ENCODE data around the gene SMG7. TPM values are rescaled to one million over a fixed set of nuclear protein-coding genes. Genes with fewer than 3 reads are reported as not detected.

SMG7 gene
- total and polyA plus RNA-seq, 10 of the 15 experiments (the other 5 are each of a cell fraction or from before 2014, with no cell fraction given) = 9.5 to 65.4 (median 42.7) TPM

DNA sequence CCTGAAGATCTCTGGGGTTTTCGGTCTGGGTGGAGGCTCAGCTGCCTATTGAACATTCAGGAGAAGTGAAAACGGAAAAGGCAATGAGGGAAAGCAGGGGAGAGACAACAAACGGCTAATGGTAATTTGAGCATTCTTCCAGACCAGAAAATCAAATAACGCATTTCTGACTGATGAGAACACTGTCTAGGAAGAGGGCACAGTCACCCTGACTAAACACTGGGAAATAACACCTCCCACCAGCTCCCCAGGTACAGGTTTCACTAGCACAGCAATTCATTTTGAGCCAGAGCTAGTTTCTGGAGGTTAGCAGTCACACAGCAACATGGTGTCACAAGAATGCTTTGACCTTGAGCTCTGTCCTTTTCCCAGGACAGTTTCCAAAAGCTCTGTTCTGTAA is 96.8 kb downstream of the SMG7 start:
- Histone ChIP-seq H4K20me1 (ENCODE audit: control insufficient read depth, insufficient read depth) (no peaks in the 10 kb centered on the region), H3K4me3 (no peak overlapping the region), H3K4me1 (ENCODE audit: control insufficient read depth, insufficient read depth, low read length) (peaks cover 9% of the 10 kb centered on the region), H3K9me3 (replicated peaks; ENCODE audit: control insufficient read depth, insufficient read depth, low read length) (no peaks in the 10 kb centered on the region), H2AFZ (ENCODE audit: control insufficient read depth, low read depth, low read length) (no peak overlapping the region), H3K79me2 (ENCODE audit: control insufficient read depth, insufficient read depth, low read length) (no peaks in the 10 kb centered on the region), H3K4me2 (ENCODE audit: control insufficient read depth, insufficient read depth) (no peak overlapping the region), H3K36me3 (ENCODE audit: control insufficient read depth in 2 of 2, insufficient read depth in 2 of 2, low read length in 1 of 2) (peaks cover 0 to 41% of the 10 kb centered on the region in 2 experiments; a peak in 2 of 4 replicates), H3K27ac (ENCODE audit: control insufficient read depth, insufficient read depth) (no peak overlapping the region), H3K9ac (ENCODE audit: control insufficient read depth, insufficient read depth, low read length) (no peak overlapping the region), H3K27me3 (replicated peaks in 1 of 2; ENCODE audit: control insufficient read depth in 2 of 2, insufficient read depth in 2 of 2, low read length in 1 of 2) (no peaks in the 10 kb centered on the region)
- ChIA-PET SMC1A (ENCODE audit: uncharacterized antibody, unreplicated experiment) (interaction anchor here (1.1 to 5.1 kb wide), 10 partner anchors 11 to 115 kb away, joined by 3 to 37 read pairs (median 4); partner anchors contain the start of gene NCF2), CTCF (interaction anchor here (0.9 to 1.7 kb wide), 4 partner anchors 11 to 106 kb away, joined by 3 to 7 read pairs (median 3); no protein-coding TSS in a partner anchor), RAD21 (ENCODE audit: unreplicated experiment) (interaction anchor here (0.5 to 2.9 kb wide), 4 partner anchors 10 to 295 kb away, joined by 3 to 10 read pairs (median 6); no protein-coding TSS in a partner anchor), POLR2A (interaction anchor here (1.0 to 1.8 kb wide), 4 partner anchors 9 to 44 kb away, joined by 3 to 7 read pairs (median 4); no protein-coding TSS in a partner anchor)
- TF ChIP-seq, protein P1, sequence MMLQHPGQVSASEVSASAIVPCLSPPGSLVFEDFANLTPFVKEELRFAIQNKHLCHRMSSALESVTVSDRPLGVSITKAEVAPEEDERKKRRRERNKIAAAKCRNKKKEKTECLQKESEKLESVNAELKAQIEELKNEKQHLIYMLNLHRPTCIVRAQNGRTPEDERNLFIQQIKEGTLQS (IDR thresholded peaks at IDR 0.05; ENCODE audit: borderline replicate concordance, extremely low read depth, low read depth, low read length) = no peak
- TF ChIP-seq SUZ12 (IDR thresholded peaks at IDR 0.05; ENCODE audit: unreplicated experiment) (no peak), GATAD2B (conservative IDR thresholded peaks at IDR 0.05; ENCODE audit: low read depth) (no peak), CREM (IDR thresholded peaks at IDR 0.05; ENCODE audit: low read depth) (no peak), NRF1 (conservative IDR thresholded peaks at IDR 0.05; ENCODE audit: low read depth, low read length) (no peak), NBN (IDR thresholded peaks at IDR 0.05) (no peak), MEF2A (IDR thresholded peaks at IDR 0.05; ENCODE audit: insufficient read depth, low read depth, low read length) (no peak)
- TF ChIP-seq, protein P2, sequence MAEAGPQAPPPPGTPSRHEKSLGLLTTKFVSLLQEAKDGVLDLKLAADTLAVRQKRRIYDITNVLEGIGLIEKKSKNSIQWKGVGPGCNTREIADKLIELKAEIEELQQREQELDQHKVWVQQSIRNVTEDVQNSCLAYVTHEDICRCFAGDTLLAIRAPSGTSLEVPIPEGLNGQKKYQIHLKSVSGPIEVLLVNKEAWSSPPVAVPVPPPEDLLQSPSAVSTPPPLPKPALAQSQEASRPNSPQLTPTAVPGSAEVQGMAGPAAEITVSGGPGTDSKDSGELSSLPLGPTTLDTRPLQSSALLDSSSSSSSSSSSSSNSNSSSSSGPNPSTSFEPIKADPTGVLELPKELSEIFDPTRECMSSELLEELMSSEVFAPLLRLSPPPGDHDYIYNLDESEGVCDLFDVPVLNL (IDR thresholded peaks at IDR 0.05; ENCODE audit: low read depth, low read length) = no peak
- DNase-seq (ENCODE audit: low read depth, low spot score) = no peak
- 95% methylated on average over 4 of the region's 4 CpGs for WGBS (ENCODE audit: insufficient coverage, insufficient replicate concordance, low lambda C conversion rate, missing lambda C conversion rate)
- ATAC-seq = no peak
- intact Hi-C loops (cut with micrococcal nuclease; ENCODE audit: unreplicated experiment) (no loop called here), in situ Hi-C loops (cut with MboI) (no loop called here)
- BruUV-seq (replicated peaks) = no TSS peak
- FAIRE-seq = no peak

Measured in GM12878 (cell line).